Common myeloid progenitor, CD34-positive (primary cell): Measurements from ENCODE around the gene MLIP.

ENCODE experiments used
- CTCF ChIA-PET: fragments of 350-600 bp; sonication (Branson Sonifier 250); formaldehyde crosslinking; loops from one replicate; lab custom pipeline; 2021; ENCODE audit warnings: antibody characterized with exemption; lab: Charles Lee
- POLR2A ChIA-PET: fragments of 350-600 bp; sonication (Branson Sonifier 250); formaldehyde crosslinking; loops from one replicate; lab custom pipeline; 2021; ENCODE audit warnings: antibody characterized with exemption; lab: Charles Lee
- DNase-seq, 3 donors: peaks; one replicate each; pipeline versions ENCODE4 v3.0.0 to v3.0.0-alpha.2; 2013
- H3K27ac ChIP-seq, 2 experiments: 1 replicate in 1 of 2; 2 replicates in 1 of 2; pipeline ENCODE4 v1.7.0; 2013; ENCODE audit warnings: inconsistent platforms in 2 of 2, low read length in 2 of 2, mild to moderate bottlenecking in 2 of 2, low read depth in 1 of 2, moderate library complexity in 1 of 2; ENCODE audit not compliant: severe bottlenecking in 2 of 2, insufficient read depth in 1 of 2, poor library complexity in 1 of 2
- H3K27me3 ChIP-seq, 5 experiments: replicated peaks in 2 of 5; 1 replicate in 3 of 5; 2 replicates in 2 of 5; pipeline versions ENCODE4 v1.6.1 to v1.7.0; 2013; ENCODE audit warnings: low read length in 4 of 5, mild to moderate bottlenecking in 2 of 5, moderate library complexity in 2 of 5, inconsistent platforms in 1 of 5; ENCODE audit not compliant: insufficient read depth in 5 of 5, control insufficient read depth in 4 of 5
- H3K36me3 ChIP-seq, 4 experiments: 1 replicate in 2 of 4; 2 replicates in 2 of 4; pipeline versions ENCODE4 v1.6.1 to v1.7.0; 2013; ENCODE audit warnings: low read length in 3 of 4, control low read depth in 1 of 4, mild to moderate bottlenecking in 1 of 4; ENCODE audit not compliant: control insufficient read depth in 4 of 4, insufficient read depth in 4 of 4
- H3K4me1 ChIP-seq, 4 experiments: 1 replicate in 3 of 4; 2 replicates in 1 of 4; pipeline versions ENCODE4 v1.6.1 to v1.7.1; 2013; ENCODE audit warnings: low read length in 3 of 4, mild to moderate bottlenecking in 3 of 4, control low read depth in 1 of 4, inconsistent platforms in 1 of 4, moderate library complexity in 1 of 4; ENCODE audit not compliant: control insufficient read depth in 4 of 4, insufficient read depth in 4 of 4; ENCODE audit errors: control extremely low read depth in 1 of 4
- H3K4me3 ChIP-seq, 7 experiments: 1 replicate in 4 of 7; 2 replicates in 3 of 7; pipeline versions ENCODE4 v1.5.1 to v1.7.0; 2013; ENCODE audit warnings: mild to moderate bottlenecking in 7 of 7, low read length in 6 of 7, moderate library complexity in 6 of 7, inconsistent platforms in 2 of 7, low read depth in 2 of 7, control low read depth in 1 of 7; ENCODE audit not compliant: insufficient read depth in 4 of 7, control insufficient read depth in 1 of 7; ENCODE audit errors: extremely low read depth in 1 of 7
- H3K9me3 ChIP-seq, 5 experiments: 1 replicate in 4 of 5; 2 replicates in 1 of 5; pipeline versions ENCODE4 v1.6.1 to v1.7.1; 2013; ENCODE audit warnings: low read length in 4 of 5, mild to moderate bottlenecking in 2 of 5, inconsistent platforms in 1 of 5, low read depth in 1 of 5, moderate library complexity in 1 of 5; ENCODE audit not compliant: control insufficient read depth in 4 of 5, insufficient read depth in 2 of 5; ENCODE audit errors: control extremely low read depth in 1 of 5
- WGBS: methylation state at CpG from one replicate; pipeline ENCODE4 v1.1.5; 2013; ENCODE audit not compliant: insufficient coverage; 5-methylcytosine and 5-hydroxymethylcytosine counted together

Gene MLIP

DNA sequence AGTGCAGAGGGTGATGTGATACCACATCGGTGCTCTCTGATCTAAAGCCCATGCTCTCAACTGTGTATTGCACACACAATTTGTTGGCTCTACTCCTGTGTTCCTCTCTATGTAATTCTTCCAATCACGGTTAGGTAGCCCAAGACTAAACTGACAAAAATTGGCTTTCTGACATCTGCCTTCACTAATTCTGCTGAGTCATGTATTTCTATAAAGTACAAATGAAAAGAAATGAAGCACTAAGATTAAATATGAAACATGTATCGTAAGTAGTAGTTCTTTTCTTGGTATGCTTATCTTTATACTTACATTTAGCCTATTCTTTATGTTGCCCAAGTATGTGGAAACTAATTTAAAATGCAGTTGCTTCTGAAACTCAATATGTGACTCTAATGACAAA lies 7.7 kb upstream of the MLIP start:
- no peaks in the 10 kb centered on the region for H3K9me3 ChIP-seq
- peaks cover 0 to 2% (median 0%) of the 10 kb centered on the region in 5 experiments for H3K27me3 ChIP-seq
- DNase-seq: no peak
- no peak overlapping the region for H3K27ac ChIP-seq
- 100% methylated on average over 1 of the region's 3 CpGs for WGBS
- POLR2A ChIA-PET: no interaction called here
- no peaks in the 10 kb centered on the region for H3K4me1 ChIP-seq
- H3K36me3 ChIP-seq: no peaks in the 10 kb centered on the region
- H3K4me3 ChIP-seq: no peak overlapping the region
- CTCF ChIA-PET: no interaction called here

DNA sequence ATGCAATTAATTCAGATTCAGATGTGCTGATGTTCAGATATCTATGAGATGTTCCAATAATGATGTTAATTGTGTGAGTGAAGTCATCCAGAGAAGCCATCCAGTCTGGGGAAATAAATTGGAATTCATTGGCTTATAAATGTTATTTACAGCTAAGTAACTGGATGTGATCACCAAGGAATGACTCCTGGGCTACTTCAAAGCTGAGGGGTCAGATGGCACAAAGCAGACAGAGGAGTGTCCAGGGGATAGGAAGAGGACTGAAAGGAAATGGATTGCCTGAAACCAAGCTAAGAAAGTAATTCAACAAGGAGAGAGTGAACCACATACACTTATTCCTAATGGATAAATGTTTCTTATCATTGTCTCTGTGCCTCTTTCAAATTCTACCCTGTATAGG lies 4.5 kb upstream of the MLIP start:
- no peaks in the 10 kb centered on the region for H3K36me3 ChIP-seq
- H3K4me1 ChIP-seq: no peaks in the 10 kb centered on the region
- ChIA-PET CTCF (no interaction called here), POLR2A (no interaction called here)
- H3K27me3 ChIP-seq: peaks cover 0 to 2% (median 0%) of the 10 kb centered on the region in 5 experiments
- no peaks in the 10 kb centered on the region for H3K9me3 ChIP-seq
- no peak overlapping the region for H3K27ac ChIP-seq
- no peak overlapping the region for H3K4me3 ChIP-seq
- no peak for DNase-seq

DNA sequence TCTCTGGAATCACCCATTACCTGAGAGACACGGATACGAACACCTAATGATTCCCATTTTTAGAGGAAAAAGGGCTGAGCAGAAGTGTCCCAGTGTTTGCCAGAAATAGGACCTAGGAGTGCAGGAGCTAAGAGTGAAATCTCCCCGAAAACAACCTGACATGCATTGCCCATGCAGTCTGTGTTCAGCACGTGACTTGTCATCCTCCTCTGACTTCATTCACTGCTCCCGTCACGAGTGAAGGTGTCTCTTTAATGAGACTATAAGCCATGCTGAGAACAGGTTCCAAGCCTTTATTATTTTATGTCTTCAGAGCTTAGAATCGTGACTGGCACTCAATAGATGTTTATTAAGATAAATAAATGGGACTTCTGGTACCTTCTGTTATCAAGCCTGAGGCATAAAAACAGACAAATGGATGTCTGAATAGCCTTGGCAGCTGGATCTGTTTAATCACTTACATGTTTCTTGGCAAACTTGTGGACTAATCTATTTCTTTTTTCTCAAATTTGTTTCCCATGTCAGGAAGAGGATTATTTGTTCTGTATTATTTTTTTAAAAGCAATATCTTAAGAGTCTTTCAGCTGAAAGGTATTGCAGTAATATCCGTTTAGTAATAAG lies 3.7 kb upstream of the MLIP start:
- CTCF ChIA-PET: no interaction called here
- 89% methylated on average over 6 of the region's 8 CpGs for WGBS

DNA sequence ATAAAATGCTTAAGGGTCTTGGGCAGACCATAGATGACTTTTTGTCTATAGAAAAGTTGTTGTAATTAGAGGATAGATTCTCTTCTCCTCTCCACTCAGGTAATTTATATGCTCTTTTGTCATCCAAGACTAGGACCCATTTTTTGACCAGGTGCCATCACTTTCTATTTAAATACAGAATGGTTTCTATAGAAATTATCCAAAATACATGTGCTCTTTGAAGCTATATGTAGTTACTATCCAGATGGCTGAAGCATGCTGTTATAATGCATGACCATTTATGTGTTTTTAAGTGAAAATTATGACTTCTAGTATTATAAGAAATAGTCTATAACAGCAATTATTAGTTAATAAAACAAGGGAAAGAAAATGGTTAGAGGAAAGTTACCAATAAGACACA lies 3.0 kb upstream of the MLIP start:
- Histone ChIP-seq H3K27me3 (peaks cover 0 to 2% (median 0%) of the 10 kb centered on the region in 5 experiments), H3K4me1 (no peaks in the 10 kb centered on the region), H3K27ac (no peak overlapping the region), H3K36me3 (no peaks in the 10 kb centered on the region), H3K9me3 (no peaks in the 10 kb centered on the region), H3K4me3 (no peak overlapping the region)
- no peak for DNase-seq
- CTCF ChIA-PET: no interaction called here
- POLR2A ChIA-PET: no interaction called here

More for the DNA sequence above, 3.7 kb upstream of the MLIP start:
- no peaks in the 10 kb centered on the region for H3K4me1 ChIP-seq
- H3K27ac ChIP-seq: no peak overlapping the region
- POLR2A ChIA-PET: no interaction called here
- no peak overlapping the region for H3K4me3 ChIP-seq
- peaks cover 0 to 2% (median 0%) of the 10 kb centered on the region in 5 experiments for H3K27me3 ChIP-seq
- H3K36me3 ChIP-seq: no peaks in the 10 kb centered on the region
- H3K9me3 ChIP-seq: no peaks in the 10 kb centered on the region
- DNase-seq: no peak

DNA sequence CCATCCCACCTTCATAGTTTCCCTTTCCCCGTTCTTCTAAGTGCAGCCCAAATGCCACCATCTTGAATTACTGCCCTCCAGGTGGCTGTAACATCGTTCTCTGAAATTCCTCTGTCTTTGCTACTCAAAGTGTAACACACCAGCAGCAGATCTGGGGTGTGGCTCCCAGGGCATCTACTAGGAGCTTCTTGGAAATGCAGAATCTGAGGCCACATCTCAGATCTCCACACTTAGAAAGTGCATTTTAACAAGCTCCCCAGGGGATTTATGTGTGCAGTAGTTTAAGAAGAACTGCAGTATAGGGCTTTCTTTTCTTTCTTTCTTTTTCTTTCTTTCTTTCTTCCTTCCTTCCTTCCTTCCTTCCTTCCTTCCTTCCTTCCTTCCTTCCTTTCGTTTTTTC lies 1.7 kb upstream of the MLIP start:
- ChIA-PET POLR2A (no interaction called here), CTCF (no interaction called here)
- 86% methylated on average over 2 of the region's 3 CpGs for WGBS
- H3K27ac ChIP-seq: no peak overlapping the region
- no peaks in the 10 kb centered on the region for H3K9me3 ChIP-seq
- no peaks in the 10 kb centered on the region for H3K36me3 ChIP-seq
- H3K27me3 ChIP-seq: peaks cover 0 to 2% (median 0%) of the 10 kb centered on the region in 5 experiments
- no peak overlapping the region for H3K4me3 ChIP-seq
- no peaks in the 10 kb centered on the region for H3K4me1 ChIP-seq
- DNase-seq: no peak

DNA sequence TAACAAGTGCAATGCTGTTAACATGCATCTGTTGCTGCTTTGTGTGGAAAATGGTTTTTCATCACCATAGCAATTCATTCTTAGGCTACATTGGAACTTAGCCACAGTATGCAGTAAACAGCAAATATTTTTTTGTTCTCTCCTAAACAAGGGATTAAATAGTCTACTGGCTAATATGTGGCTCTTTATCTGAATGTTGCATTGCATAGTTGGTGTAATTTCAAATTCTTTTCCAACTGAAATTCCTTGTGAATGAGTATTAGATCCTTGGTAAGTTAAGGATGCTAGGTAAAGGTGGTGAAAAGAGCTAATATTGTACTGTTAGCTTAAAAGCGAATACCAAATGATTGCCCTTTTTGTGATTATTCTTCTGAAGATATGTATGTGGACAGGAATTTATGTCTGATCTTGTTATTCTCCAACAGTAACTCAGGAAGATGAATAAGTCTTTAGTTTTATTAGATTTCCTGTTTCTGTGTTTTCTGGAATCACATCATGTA lies 958 bp downstream of the MLIP start:
- peaks cover 0 to 2% (median 0%) of the 10 kb centered on the region in 5 experiments for H3K27me3 ChIP-seq
- 100% methylated on average over 1 of the region's 1 CpG for WGBS
- H3K4me1 ChIP-seq: no peaks in the 10 kb centered on the region
- no peak overlapping the region for H3K27ac ChIP-seq
- DNase-seq: no peak
- no peaks in the 10 kb centered on the region for H3K9me3 ChIP-seq
- no peak overlapping the region for H3K4me3 ChIP-seq
- H3K36me3 ChIP-seq: no peaks in the 10 kb centered on the region
- POLR2A ChIA-PET: no interaction called here
- CTCF ChIA-PET: no interaction called here

DNA sequence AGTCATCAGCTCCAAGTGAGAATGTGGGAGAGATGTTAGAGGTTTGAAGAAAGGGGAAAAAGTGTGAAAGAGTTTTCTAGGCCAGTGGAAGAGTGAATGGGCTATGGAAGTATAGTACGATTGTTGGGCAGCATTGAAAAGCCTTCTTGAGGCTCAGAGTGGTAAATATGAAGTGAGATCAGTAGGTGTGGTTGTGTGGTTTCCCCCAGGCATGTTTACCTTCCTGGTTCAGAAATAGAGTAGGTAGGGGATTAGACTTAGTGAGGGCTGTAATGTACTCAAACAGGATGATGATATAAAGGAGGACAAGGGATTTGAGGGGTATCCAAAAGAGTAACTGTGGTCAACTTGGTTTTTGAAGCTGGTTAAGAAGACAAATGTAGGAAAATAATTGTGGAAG lies 3.7 kb downstream of the MLIP start:
- Histone ChIP-seq H3K27ac (no peak overlapping the region), H3K9me3 (no peaks in the 10 kb centered on the region), H3K4me3 (no peak overlapping the region), H3K27me3 (no peaks in the 10 kb centered on the region), H3K36me3 (no peaks in the 10 kb centered on the region), H3K4me1 (no peaks in the 10 kb centered on the region)
- DNase-seq: no peak
- ChIA-PET CTCF (no interaction called here), POLR2A (no interaction called here)
- WGBS: 92% methylated on average over 1 of the region's 1 CpG
